ENCODE measurements around the gene LHPP.

DNA sequence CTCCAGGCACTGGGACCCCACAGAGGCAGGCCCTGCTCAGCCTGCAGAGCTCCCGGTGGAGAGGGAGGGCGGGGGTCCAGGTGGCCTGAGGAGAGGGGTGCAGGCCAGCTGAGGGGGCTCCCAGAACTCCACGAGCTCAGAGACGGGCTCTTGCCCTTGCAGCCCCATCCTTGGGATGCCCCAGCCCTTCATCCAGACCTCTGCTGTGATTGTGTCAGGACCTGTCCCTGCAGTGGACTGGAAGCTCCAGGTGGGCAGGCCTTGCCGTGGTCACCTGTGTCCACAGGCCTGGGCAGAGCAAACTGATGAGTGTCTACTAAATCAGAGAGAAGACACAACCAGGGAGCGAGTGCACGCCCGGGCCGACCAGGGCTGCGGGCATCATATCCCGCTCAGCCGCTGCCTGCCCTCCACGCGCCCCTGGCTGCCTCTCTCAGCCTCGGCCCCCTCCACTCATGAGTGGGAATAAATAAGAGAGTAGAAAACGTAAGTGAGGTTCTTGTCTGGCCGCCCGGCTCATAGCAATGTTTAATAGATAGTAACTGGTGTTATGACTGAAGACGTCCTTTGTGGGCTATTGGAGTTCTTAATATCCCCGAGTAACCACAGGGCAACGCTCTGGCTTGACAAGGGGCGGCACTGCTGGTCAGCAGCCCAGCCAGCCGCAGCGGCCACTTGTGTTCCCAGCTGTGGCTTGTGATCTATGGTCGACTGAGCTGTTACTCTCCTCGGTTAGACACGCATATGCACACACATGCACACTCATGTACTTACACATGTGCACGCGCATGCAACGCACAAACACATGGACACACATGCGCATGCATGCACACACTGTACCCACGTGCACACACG lies 105.6 kb downstream of the LHPP start:
- TF ChIP-seq, protein P1, sequence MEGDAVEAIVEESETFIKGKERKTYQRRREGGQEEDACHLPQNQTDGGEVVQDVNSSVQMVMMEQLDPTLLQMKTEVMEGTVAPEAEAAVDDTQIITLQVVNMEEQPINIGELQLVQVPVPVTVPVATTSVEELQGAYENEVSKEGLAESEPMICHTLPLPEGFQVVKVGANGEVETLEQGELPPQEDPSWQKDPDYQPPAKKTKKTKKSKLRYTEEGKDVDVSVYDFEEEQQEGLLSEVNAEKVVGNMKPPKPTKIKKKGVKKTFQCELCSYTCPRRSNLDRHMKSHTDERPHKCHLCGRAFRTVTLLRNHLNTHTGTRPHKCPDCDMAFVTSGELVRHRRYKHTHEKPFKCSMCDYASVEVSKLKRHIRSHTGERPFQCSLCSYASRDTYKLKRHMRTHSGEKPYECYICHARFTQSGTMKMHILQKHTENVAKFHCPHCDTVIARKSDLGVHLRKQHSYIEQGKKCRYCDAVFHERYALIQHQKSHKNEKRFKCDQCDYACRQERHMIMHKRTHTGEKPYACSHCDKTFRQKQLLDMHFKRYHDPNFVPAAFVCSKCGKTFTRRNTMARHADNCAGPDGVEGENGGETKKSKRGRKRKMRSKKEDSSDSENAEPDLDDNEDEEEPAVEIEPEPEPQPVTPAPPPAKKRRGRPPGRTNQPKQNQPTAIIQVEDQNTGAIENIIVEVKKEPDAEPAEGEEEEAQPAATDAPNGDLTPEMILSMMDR (IDR thresholded peaks at IDR 0.05) = no peak
- TF ChIP-seq POLR2A (IDR thresholded peaks at IDR 0.05) = no peak
